ENCODE results near the gene QRICH1. TPM values are rescaled to one million over a fixed set of nuclear protein-coding genes. Genes with fewer than 3 reads are reported as not detected.

QRICH1 gene
- total RNA-seq, 4 donors from 2014 or later = 35.8 to 65.6 (median 47.1) TPM

DNA sequence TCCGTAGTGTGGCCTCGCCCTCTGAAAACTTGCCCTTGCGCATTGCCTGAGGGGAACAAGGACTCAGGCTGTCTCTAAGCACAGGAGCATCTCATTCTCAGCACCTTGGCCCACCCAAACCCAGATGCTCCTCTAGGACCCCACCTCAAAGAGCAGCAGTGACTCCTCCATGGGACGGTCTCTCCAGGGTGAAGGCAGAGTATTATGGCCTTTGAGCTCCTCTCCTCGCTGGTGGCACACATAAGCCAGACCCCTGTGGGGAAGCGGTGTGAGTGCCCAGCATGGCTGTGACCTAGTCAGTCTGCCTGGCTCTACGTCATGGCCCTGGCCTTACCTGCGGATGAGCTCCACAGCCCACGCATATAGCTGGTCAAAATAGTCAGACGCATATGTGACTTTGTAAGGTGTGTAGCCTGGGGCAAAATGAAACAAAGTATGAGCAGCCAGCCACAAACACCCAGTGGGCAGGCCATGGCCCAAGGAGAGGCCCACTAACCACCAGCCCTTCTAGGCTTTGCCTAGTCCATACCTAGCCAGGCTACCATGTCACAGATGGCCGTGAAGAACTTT lies 6.3 kb upstream of the QRICH1 start:
- Histone ChIP-seq H3K4me3 (no peak overlapping the region), H3K36me3 (peaks cover 0 to 65% of the 10 kb centered on the region in 2 donors), H3K27me3 (no peaks in the 10 kb centered on the region), H3K4me1 (peaks cover 13 to 17% of the 10 kb centered on the region in 2 donors), H3K9me3 (no peaks in the 10 kb centered on the region), H3K27ac (no peak overlapping the region)
- in situ Hi-C loops (cut with MboI; ENCODE audit: low sequenced_read_pairs in 4 of 4) (no loop called here), intact Hi-C loops (cut with DNase I; ENCODE audit: low total_unique reads) (no loop called here)
- TF ChIP-seq, protein P1, sequence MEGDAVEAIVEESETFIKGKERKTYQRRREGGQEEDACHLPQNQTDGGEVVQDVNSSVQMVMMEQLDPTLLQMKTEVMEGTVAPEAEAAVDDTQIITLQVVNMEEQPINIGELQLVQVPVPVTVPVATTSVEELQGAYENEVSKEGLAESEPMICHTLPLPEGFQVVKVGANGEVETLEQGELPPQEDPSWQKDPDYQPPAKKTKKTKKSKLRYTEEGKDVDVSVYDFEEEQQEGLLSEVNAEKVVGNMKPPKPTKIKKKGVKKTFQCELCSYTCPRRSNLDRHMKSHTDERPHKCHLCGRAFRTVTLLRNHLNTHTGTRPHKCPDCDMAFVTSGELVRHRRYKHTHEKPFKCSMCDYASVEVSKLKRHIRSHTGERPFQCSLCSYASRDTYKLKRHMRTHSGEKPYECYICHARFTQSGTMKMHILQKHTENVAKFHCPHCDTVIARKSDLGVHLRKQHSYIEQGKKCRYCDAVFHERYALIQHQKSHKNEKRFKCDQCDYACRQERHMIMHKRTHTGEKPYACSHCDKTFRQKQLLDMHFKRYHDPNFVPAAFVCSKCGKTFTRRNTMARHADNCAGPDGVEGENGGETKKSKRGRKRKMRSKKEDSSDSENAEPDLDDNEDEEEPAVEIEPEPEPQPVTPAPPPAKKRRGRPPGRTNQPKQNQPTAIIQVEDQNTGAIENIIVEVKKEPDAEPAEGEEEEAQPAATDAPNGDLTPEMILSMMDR (IDR thresholded peaks at IDR 0.05 in 4 of 5, conservative IDR thresholded peaks at IDR 0.05 in 1 of 5) = no peak
- TF ChIP-seq POLR2A (IDR thresholded peaks at IDR 0.05) = no peak
- DNase-seq = no peak
- no peak for ATAC-seq

DNA sequence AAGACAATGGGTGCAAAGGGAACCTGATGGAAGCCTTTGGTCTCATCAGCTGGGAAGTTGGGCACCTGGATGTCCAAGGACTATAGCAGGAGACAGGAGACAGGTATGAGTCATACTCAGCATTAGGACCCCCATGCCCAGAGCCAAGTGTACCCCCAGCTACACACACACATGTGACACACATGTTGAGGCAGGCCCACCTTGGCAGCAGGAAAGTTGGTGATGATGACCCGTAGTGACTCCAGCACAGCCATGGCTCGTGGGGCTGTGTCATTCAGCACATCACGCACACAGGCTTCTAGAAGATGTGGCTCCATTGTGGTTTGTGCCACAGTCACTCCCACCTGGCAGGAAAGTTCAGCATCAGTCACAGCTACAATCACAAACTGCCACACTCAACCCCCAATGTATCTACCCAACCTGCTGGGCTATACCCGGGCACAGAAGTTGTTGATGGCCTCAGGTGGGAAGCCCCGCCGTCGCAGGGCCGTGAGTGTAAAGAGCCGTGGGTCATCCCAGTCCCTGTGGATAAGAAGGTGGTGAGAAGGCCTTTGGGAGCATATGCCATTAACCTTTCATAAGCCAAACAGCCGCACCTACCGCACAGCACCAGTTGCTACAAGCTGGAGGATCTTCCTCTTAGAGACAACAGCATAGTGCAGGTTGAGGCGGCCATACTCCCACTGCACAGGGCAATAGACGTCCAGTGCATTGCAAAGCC lies 5.2 kb upstream of the QRICH1 start:
- H3K27ac ChIP-seq = no peak overlapping the region
- H3K4me3 ChIP-seq = no peak overlapping the region
- in situ Hi-C loops (cut with MboI; ENCODE audit: low sequenced_read_pairs in 4 of 4) (no loop called here), intact Hi-C loops (cut with DNase I; ENCODE audit: low total_unique reads) (no loop called here)
- no peaks in the 10 kb centered on the region for H3K27me3 ChIP-seq
- H3K36me3 ChIP-seq = peaks cover 0 to 65% of the 10 kb centered on the region in 2 donors
- H3K4me1 ChIP-seq = peaks cover 17 to 19% of the 10 kb centered on the region in 2 donors
- no peak for TF ChIP-seq POLR2A (IDR thresholded peaks at IDR 0.05)
- no peaks in the 10 kb centered on the region for H3K9me3 ChIP-seq
- ATAC-seq = no peak
- DNase-seq = no peak

- no peaks in the 10 kb centered on the region for H3K27me3 ChIP-seq
- in situ Hi-C loops (cut with MboI; ENCODE audit: low sequenced_read_pairs in 4 of 4) = no loop called here
- TF ChIP-seq, protein P1 (IDR thresholded peaks at IDR 0.05 in 4 of 5, conservative IDR thresholded peaks at IDR 0.05 in 1 of 5) = no peak
- TF ChIP-seq POLR2A (IDR thresholded peaks at IDR 0.05) = no peak
- no peak for ATAC-seq
- DNase-seq = peak in 1 of 2 donors; percentile 33
- no peak overlapping the region for H3K27ac ChIP-seq
- intact Hi-C loops (cut with DNase I; ENCODE audit: low total_unique reads) = no loop called here
- peaks cover 0 to 65% of the 10 kb centered on the region in 2 donors for H3K36me3 ChIP-seq
- no peaks in the 10 kb centered on the region for H3K9me3 ChIP-seq
- H3K4me3 ChIP-seq = no peak overlapping the region
- H3K4me1 ChIP-seq = peaks cover 11 to 13% of the 10 kb centered on the region in 2 donors
Observed at GRCh38 chr3:49098429-49098828, 4.6 kb upstream of the QRICH1 start.

DNA sequence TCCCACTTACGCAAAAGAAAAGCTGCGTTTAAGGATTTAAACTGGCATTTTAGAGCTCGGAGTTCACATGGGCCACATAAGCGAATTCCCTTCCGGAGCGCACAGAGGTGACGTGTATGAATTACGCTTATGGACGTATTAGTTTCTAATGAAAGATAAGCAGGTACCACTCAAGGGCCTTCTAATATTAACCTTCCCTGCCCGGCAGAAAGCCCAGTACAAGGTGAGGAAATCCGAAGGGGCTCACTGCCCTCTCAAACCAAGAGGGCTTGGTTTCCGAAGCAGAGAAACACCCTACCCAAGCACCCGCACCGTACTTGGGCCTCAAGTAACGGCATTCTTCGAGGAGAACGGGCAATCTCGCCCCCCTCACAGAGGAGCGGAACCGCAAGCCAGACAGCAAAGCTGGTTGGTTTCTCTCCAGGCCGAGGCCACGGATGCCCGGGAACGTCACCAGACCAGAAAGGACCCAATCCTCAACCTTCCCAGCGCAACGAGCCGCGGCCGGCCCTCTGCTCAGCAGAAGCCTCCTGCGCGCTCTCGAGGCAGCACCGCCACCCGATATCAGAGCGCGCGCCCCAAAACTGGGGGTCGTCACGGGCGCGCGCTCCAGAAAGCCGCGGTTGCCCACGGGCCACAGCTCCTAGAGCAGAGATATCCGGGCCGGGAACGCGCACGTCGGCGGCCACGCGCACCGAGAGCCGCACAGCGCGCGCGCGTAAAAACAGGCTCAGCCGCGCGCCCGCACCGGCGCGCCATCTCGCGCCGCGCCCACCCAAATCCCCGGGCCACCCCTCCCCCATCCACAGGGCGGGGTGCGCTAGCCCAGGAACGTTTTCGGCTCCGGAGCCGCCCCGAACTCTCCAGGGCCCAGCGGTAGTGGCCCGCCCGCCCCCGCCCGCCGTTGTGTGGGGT lies 676 bp downstream of the QRICH1 start:
- in situ Hi-C loops (cut with MboI; ENCODE audit: low sequenced_read_pairs in 4 of 4) = no loop called here
- H3K27ac ChIP-seq = peak overlapping the region; percentile 85 to 96 (median 90)
- ATAC-seq (peak; percentile 43 to 53), DNase-seq (peak; percentile 39 to 73)
- H3K36me3 ChIP-seq = peaks cover 0 to 15% of the 10 kb centered on the region in 2 donors
- H3K4me3 ChIP-seq = peak overlapping the region; percentile 77 to 93 (median 83)
- peaks cover 49 to 51% of the 10 kb centered on the region in 2 donors for H3K4me1 ChIP-seq
- H3K27me3 ChIP-seq = no peaks in the 10 kb centered on the region
- no peaks in the 10 kb centered on the region for H3K9me3 ChIP-seq
- no peak for TF ChIP-seq POLR2A (IDR thresholded peaks at IDR 0.05)
- TF ChIP-seq, protein P1 (IDR thresholded peaks at IDR 0.05 in 4 of 5, conservative IDR thresholded peaks at IDR 0.05 in 1 of 5) = no peak
- intact Hi-C loops (cut with DNase I; ENCODE audit: low total_unique reads) = loop anchor here (1.0 to 5.0 kb wide), 4 partner anchors 74 to 579 kb away; partner anchors contain the start of genes APEH, CCDC71, P4HTM and RHOA

All from gastrocnemius medialis (tissue), 4 donors.